ENCODE measurements around the gene APMAP.

The APMAP gene

GRCh38 chr20:24990810-24991252, 1.7 kb downstream of the APMAP start:
- no peak for TF ChIP-seq CTCF (IDR thresholded peaks at IDR 0.05; ENCODE audit: low read depth, low read length)
- no peak for DNase-seq (ENCODE audit: extremely low read depth, low read depth)

- no peak for DNase-seq (ENCODE audit: extremely low read depth, low read depth)
- no peak for TF ChIP-seq CTCF (IDR thresholded peaks at IDR 0.05; ENCODE audit: low read depth, low read length)
Observed at GRCh38 chr20:24989162-24989561, 3.4 kb downstream of the APMAP start.

GRCh38 chr20:24987873-24988835, 4.4 kb downstream of the APMAP start:
- no peak for TF ChIP-seq CTCF (IDR thresholded peaks at IDR 0.05; ENCODE audit: low read depth, low read length)
- no peak for DNase-seq (ENCODE audit: extremely low read depth, low read depth)

- DNase-seq (ENCODE audit: extremely low read depth, low read depth), result no peak
- no peak for TF ChIP-seq CTCF (IDR thresholded peaks at IDR 0.05; ENCODE audit: low read depth, low read length)
Observed at GRCh38 chr20:24987244-24987643, 5.3 kb downstream of the APMAP start.

GRCh38 chr20:24986436-24987015, 6.0 kb downstream of the APMAP start:
- no peak for DNase-seq (ENCODE audit: extremely low read depth, low read depth)
- no peak for TF ChIP-seq CTCF (IDR thresholded peaks at IDR 0.05; ENCODE audit: low read depth, low read length)

GRCh38 chr20:24985802-24986201, 6.7 kb downstream of the APMAP start:
- no peak for DNase-seq (ENCODE audit: extremely low read depth, low read depth)
- TF ChIP-seq CTCF (IDR thresholded peaks at IDR 0.05; ENCODE audit: low read depth, low read length), result no peak

Measured in AG09319 (cell line).